Spleen (tissue), 7 donors: ENCODE results near the gene C20orf144.

ENCODE experiments used
- CTCF ChIP-seq, 11 experiments: fragments of 200-600 bp in 7 of 11; fragments of 450-650 bp in 4 of 11; sonication (generic) in 4 of 11; IDR thresholded peaks in 8 of 11; conservative IDR thresholded peaks in 3 of 11; 1 replicate in 7 of 11; 2 replicates in 4 of 11; pipeline versions ENCODE4 v1.4.0 to v1.8.0; 2016 to 2021; ENCODE audit warnings: antibody characterized with exemption in 11 of 11, inconsistent platforms in 4 of 11, mild to moderate bottlenecking in 1 of 11
- POLR2A ChIP-seq, 3 donors: fragments of 450-650 bp; IDR thresholded peaks; one replicate each; pipeline ENCODE4 v1.5.1; 2017; ENCODE audit warnings: antibody characterized with exemption in 3 of 3, mild to moderate bottlenecking in 1 of 3
- donor health status: DM: no; HTN: no; CAD: no; lungs with moderate emphysema.
- donor health status: DM: no; HTN: no; CAD: no.
- donor health status: DM: no; HTN: no; CAD: no.

DNA sequence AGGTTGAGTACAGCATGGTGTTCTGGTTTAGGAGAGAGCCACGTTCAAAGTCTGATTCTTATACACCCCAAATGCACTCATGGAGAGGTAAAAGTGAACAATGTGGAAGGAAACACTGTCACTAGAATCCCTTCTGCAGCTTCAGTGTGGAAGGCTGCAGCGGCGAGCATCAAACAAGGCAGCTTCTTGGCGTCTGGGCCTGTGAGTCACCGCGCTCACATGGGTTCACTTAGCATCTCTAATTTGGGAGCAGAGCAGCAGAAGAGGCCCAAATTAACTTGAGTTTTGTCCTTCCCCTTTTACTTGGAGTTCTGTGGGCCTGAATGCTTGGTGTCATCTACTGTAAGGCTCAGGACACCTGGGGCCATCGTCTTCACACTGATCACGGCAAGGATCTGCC lies 35.0 kb downstream of the C20orf144 start:
- TF ChIP-seq CTCF (IDR thresholded peaks at IDR 0.05 in 8 of 11, conservative IDR thresholded peaks at IDR 0.05 in 3 of 11): no peak
- no peak for TF ChIP-seq POLR2A (IDR thresholded peaks at IDR 0.05)
